ENCODE measurements around the gene MATN1. TPM values are rescaled to one million over a fixed set of nuclear protein-coding genes. Genes with fewer than 3 reads are reported as not detected.

Gene MATN1
- total and polyA plus RNA-seq, 2 of the 4 experiments (the other 2 are of a cell fraction), result 0.27 TPM; not detected in 1

GRCh38 chr1:30685796-30686165, 37.6 kb downstream of the MATN1 start:
- Histone ChIP-seq H3K9me1 (ENCODE audit: insufficient read depth, low read length) (no peaks in the 10 kb centered on the region), H3K4ac (ENCODE audit: low read depth, low read length) (no peak overlapping the region), H3K27ac (ENCODE audit: insufficient read depth, low read length) (no peak overlapping the region), H3K4me1 (ENCODE audit: control insufficient read depth, insufficient read depth, low read length) (no peaks in the 10 kb centered on the region), H3K4me2 (ENCODE audit: low read depth, low read length) (no peak overlapping the region), H2AFZ (replicated peaks; ENCODE audit: low read length, poor library complexity) (no peak overlapping the region), H2BK15ac (ENCODE audit: low read depth, low read length) (no peak overlapping the region), H3K56ac (ENCODE audit: extremely low read depth, insufficient read depth, low read length) (no peak overlapping the region), H4K20me1 (ENCODE audit: insufficient read depth, low read length) (no peaks in the 10 kb centered on the region), H3K23ac (ENCODE audit: low read depth, low read length) (no peak overlapping the region), H2AK9ac (replicated peaks; ENCODE audit: low read depth, low read length, poor library complexity) (no peak overlapping the region), H3K9ac (ENCODE audit: low read depth, low read length) (no peak overlapping the region), H2BK20ac (ENCODE audit: low read depth, low read length) (no peak overlapping the region), H4K91ac (ENCODE audit: insufficient read depth, low read depth, low read length) (no peak overlapping the region), H2BK120ac (ENCODE audit: low read depth, low read length) (no peak overlapping the region), H2AK5ac (ENCODE audit: low read depth, low read length) (no peak overlapping the region), H3K36me3 (ENCODE audit: control insufficient read depth, insufficient read depth, low read length) (no peaks in the 10 kb centered on the region), H3K4me3 (ENCODE audit: insufficient read depth, low read depth, low read length) (no peak overlapping the region), H4K8ac (ENCODE audit: low read depth in 2 of 2, low read length in 2 of 2) (no peak overlapping the region), H3K79me1 (ENCODE audit: low read depth in 1 of 2, low read length in 2 of 2) (no peaks in the 10 kb centered on the region), H4K5ac (ENCODE audit: low read depth, low read length) (no peak overlapping the region), H3K27me3 (ENCODE audit: control insufficient read depth, insufficient read depth, low read length) (peaks cover 58% of the 10 kb centered on the region), H3K9me3 (ENCODE audit: control insufficient read depth, insufficient read depth, low read length) (peaks cover 3% of the 10 kb centered on the region; the same call in 1 of the 2 replicates), H3K18ac (ENCODE audit: low read depth, low read length) (no peak overlapping the region), H2BK5ac (ENCODE audit: low read depth, low read length, poor library complexity, severe bottlenecking) (no peak overlapping the region), H3K14ac (replicated peaks; ENCODE audit: low read depth, low read length) (no peak overlapping the region)
- POLR2A ChIA-PET (ENCODE audit: unreplicated experiment), result no interaction called here
- ATAC-seq (ENCODE audit: low read depth), result no peak
- dilution Hi-C loops (cut with HindIII; ENCODE audit: low sequenced_read_pairs, unreplicated experiment), result no loop called here
- CTCF ChIA-PET, result interaction anchor here (0.8 kb wide), 1 partner anchor 22 kb away, joined by 3 read pairs; no protein-coding TSS in a partner anchor
- WGBS, 2 experiments (ENCODE audit: extremely low coverage in 2 of 2, insufficient read length in 1 of 2), result 14% methylated on average over 4 of the region's 11 CpGs; no CpG with 5 or more reads in 1 of the 2 experiments
- no TSS peak for BruUV-seq (replicated peaks)
- no peak for DNase-seq
- TF ChIP-seq ELK1 (IDR thresholded peaks at IDR 0.05; ENCODE audit: borderline replicate concordance, low read depth, low read length) (no peak), USF2 (IDR thresholded peaks at IDR 0.05; ENCODE audit: low read depth, low read length) (no peak), RAD21 (IDR thresholded peaks at IDR 0.05; ENCODE audit: low read length) (no peak), NFE2L2 (IDR thresholded peaks at IDR 0.05; ENCODE audit: low read depth, low read length) (no peak), CEBPB (IDR thresholded peaks at IDR 0.05; ENCODE audit: low read depth, low read length) (no peak), RCOR1 (IDR thresholded peaks at IDR 0.05; ENCODE audit: insufficient replicate concordance, low read length) (no peak), MXI1 (IDR thresholded peaks at IDR 0.05; ENCODE audit: borderline replicate concordance, low read depth, low read length) (no peak), RFX5 (IDR thresholded peaks at IDR 0.05; ENCODE audit: low read depth, low read length) (no peak), MAZ (IDR thresholded peaks at IDR 0.05; ENCODE audit: borderline replicate concordance, low read depth, low read length) (no peak), SMC3 (IDR thresholded peaks at IDR 0.05; ENCODE audit: low read depth, low read length) (no peak), MAFK (IDR thresholded peaks at IDR 0.05; ENCODE audit: low read depth, low read length) (no peak), FOS (IDR thresholded peaks at IDR 0.05; ENCODE audit: low read depth, low read length) (no peak), BHLHE40 (IDR thresholded peaks at IDR 0.05; ENCODE audit: low read depth, low read length) (no peak), CHD1 (IDR thresholded peaks at IDR 0.05; ENCODE audit: low read depth, low read length) (no peak), POLR2A (IDR thresholded peaks at IDR 0.05; ENCODE audit: low read depth, low read length) (no peak)
- intact Hi-C loops (cut with micrococcal nuclease), result no loop called here
- in situ Hi-C loops (cut with MboI; ENCODE audit: low sequenced_read_pairs), result no loop called here

Data from IMR-90 (cell line).